ENCODE data around the gene IRAK2.
"Not testable (repeated sequence)": the region's sequence is repeated elsewhere in the genome, so short reads cannot be mapped to it uniquely, and the experiment has no call there.

IRAK2 gene

DNA sequence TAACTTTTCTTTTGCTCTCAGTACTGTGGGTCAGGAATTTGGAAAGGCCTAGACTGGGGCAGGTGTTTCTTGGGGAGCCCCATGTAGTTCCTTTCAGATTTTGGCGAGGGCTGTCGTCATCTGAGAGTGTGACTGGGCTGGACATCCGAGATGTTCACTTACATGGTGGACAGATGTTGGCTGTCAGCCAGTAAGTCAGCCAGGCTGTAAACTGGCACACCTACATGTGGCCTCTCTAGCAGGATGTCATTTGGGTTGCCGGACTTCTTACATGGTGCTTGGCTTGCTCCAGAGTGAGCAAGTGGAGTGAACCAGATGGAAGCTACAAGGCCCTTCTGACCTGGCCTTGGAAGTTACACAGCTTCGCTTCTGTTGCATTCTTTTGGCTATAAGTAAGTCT lies 104.2 kb downstream of the IRAK2 start:
- Histone ChIP-seq H3K4me1 (ENCODE audit: control insufficient read depth in 1 of 2, insufficient read depth in 1 of 2, low read depth in 1 of 2, low read length in 1 of 2) (peaks cover 12 to 16% of the 10 kb centered on the region in 2 experiments), H3K4me3 (ENCODE audit: low read depth in 1 of 2, low read length in 1 of 2) (no peak overlapping the region), H3K36me3 (peaks cover 54% of the 10 kb centered on the region), H3K9me3 (no peaks in the 10 kb centered on the region), H3K27me3 (no peaks in the 10 kb centered on the region), H3K27ac (no peak overlapping the region)
- TF ChIP-seq CTCF (IDR thresholded peaks at IDR 0.05) = no peak

GRCh38 chr3:10269443-10269842 lies 104.7 kb downstream of the IRAK2 start:
- Histone ChIP-seq H3K27ac (no peak overlapping the region), H3K4me1 (ENCODE audit: control insufficient read depth in 1 of 2, insufficient read depth in 1 of 2, low read depth in 1 of 2, low read length in 1 of 2) (peaks cover 17 to 21% of the 10 kb centered on the region in 2 experiments), H3K27me3 (no peaks in the 10 kb centered on the region), H3K9me3 (no peaks in the 10 kb centered on the region), H3K4me3 (ENCODE audit: low read depth in 1 of 2, low read length in 1 of 2) (no peak overlapping the region), H3K36me3 (peaks cover 54% of the 10 kb centered on the region)
- TF ChIP-seq CTCF (IDR thresholded peaks at IDR 0.05) = no peak

DNA sequence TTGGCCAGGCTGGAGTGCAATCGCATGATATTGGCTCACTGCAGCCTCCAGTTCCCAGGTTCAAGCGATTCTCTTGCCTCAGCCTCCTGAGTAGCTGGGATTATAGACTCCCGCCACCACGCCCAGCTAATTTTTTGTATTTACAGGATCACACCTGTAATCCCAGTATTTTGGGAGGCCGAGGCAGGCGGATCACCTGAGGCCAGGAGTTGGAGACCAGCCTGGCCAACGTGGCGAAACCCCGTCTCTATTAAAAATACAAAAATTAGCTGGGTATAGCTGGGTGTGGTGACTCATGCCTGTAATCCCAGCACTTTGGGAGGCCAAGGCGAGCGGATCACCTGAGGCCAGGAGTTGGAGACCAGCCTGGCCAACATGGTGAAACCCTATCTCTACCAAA lies 107.8 kb downstream of the IRAK2 start:
- H3K27ac ChIP-seq = not testable (repeated sequence)
- peaks cover 60% of the 10 kb centered on the region for H3K36me3 ChIP-seq

DNA sequence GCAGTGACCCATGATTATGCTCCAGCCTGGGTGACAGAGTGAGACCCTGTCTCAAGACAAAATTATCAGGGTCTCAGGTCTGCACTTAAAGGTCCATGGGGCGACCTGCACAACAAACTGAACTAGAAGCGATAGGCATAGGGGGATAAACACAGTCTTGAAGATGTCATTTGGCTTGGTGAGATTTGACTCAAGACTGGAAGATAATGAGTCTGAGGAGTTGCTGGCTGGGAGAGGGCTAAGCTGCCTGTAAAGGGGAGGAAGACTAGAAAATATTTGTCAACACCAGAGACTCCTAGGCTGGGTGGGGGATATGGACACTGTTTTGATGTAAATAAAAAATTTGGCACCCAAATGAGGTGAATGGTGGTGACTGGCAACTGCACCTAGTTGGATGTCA lies 108.3 kb downstream of the IRAK2 start:
- H3K27me3 ChIP-seq = no peaks in the 10 kb centered on the region
- H3K27ac ChIP-seq = peak overlapping the region; percentile 70
- H3K4me3 ChIP-seq (ENCODE audit: low read depth in 1 of 2, low read length in 1 of 2) = no peak overlapping the region
- no peaks in the 10 kb centered on the region for H3K9me3 ChIP-seq
- peaks cover 19 to 23% of the 10 kb centered on the region in 2 experiments for H3K4me1 ChIP-seq (ENCODE audit: control insufficient read depth in 1 of 2, insufficient read depth in 1 of 2, low read depth in 1 of 2, low read length in 1 of 2)
- no peak for TF ChIP-seq CTCF (IDR thresholded peaks at IDR 0.05)
- peaks cover 65% of the 10 kb centered on the region for H3K36me3 ChIP-seq

More for the DNA sequence above, 107.8 kb downstream of the IRAK2 start:
- not testable (repeated sequence) for H3K9me3 ChIP-seq; H3K4me3 ChIP-seq (ENCODE audit: low read depth in 1 of 2, low read length in 1 of 2); H3K27me3 ChIP-seq
- H3K4me1 ChIP-seq (ENCODE audit: control insufficient read depth in 1 of 2, insufficient read depth in 1 of 2, low read depth in 1 of 2, low read length in 1 of 2) = peaks cover 19 to 24% of the 10 kb centered on the region in 2 experiments

DNA sequence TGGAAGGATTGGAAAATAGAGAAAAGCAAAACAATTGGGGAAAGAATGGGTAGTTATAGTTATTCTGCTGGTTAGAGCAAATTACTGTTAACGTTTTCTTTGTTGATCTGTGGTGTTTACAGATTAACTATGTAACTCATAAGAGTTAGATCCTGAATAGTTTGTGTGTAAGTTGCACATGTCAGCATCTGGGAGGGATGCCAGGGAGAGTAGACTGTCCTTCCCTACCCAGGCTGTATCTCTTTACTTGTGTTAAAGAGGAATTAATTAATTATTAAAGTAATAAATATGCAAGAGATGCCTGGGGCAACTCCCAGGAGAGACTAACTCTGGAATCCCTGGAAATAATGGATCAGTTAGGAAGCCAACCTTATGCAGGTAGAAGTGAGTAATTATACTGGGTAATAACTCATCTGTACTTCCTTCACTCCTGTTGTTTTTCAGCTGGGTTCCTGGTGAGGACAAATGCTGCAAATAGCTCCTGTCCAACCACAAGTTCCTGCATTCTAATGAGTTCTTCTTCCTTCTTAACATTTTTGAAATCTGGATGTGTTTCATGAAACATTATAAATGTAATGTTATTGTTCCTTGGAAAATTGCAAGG lies 109.1 kb downstream of the IRAK2 start:
- Histone ChIP-seq H3K27me3 (no peaks in the 10 kb centered on the region), H3K27ac (peak overlapping the region; percentile 70), H3K9me3 (no peaks in the 10 kb centered on the region), H3K4me3 (ENCODE audit: low read depth in 1 of 2, low read length in 1 of 2) (no peak overlapping the region), H3K36me3 (peaks cover 68% of the 10 kb centered on the region), H3K4me1 (ENCODE audit: control insufficient read depth in 1 of 2, insufficient read depth in 1 of 2, low read depth in 1 of 2, low read length in 1 of 2) (peaks cover 19 to 20% of the 10 kb centered on the region in 2 experiments)
- no peak for TF ChIP-seq CTCF (IDR thresholded peaks at IDR 0.05)

- H3K27me3 ChIP-seq = no peaks in the 10 kb centered on the region
- H3K4me1 ChIP-seq (ENCODE audit: control insufficient read depth in 1 of 2, insufficient read depth in 1 of 2, low read depth in 1 of 2, low read length in 1 of 2) = peaks cover 19 to 20% of the 10 kb centered on the region in 2 experiments
- no peak for TF ChIP-seq CTCF (IDR thresholded peaks at IDR 0.05)
- H3K4me3 ChIP-seq (ENCODE audit: low read depth in 1 of 2, low read length in 1 of 2) = no peak overlapping the region
- H3K36me3 ChIP-seq = peaks cover 68% of the 10 kb centered on the region
- no peaks in the 10 kb centered on the region for H3K9me3 ChIP-seq
- peak overlapping the region; percentile 70 for H3K27ac ChIP-seq
Measured at GRCh38 chr3:10274601-10275000, 109.9 kb downstream of the IRAK2 start.
